HG03378 (cell line): ENCODE data around the gene LPIN2.
"Not testable (repeated sequence)": the region's sequence is repeated elsewhere in the genome, so short reads cannot be mapped to it uniquely, and the experiment has no call there.

Experiments used
- ATAC-seq: cut with Tn5 transposase; IDR thresholded peaks from one replicate; pipeline ENCODE4 v1.9.1; 2021; ENCODE audit warnings: mild to moderate bottlenecking, moderate library complexity; ENCODE audit not compliant: unreplicated experiment

Gene LPIN2

GRCh38 chr18:3008541-3008940, 4.4 kb downstream of the LPIN2 start:
- ATAC-seq = no peak

- no peak for ATAC-seq
Observed at GRCh38 chr18:3007491-3007890, 5.5 kb downstream of the LPIN2 start.

- no peak for ATAC-seq
Observed at GRCh38 chr18:3005462-3005861, 7.5 kb downstream of the LPIN2 start.

GRCh38 chr18:3003766-3004165, 9.2 kb downstream of the LPIN2 start:
- not testable (repeated sequence) for ATAC-seq

- no peak for ATAC-seq
Observed at GRCh38 chr18:3002732-3003131, 10.2 kb downstream of the LPIN2 start.

- ATAC-seq = no peak
Observed at GRCh38 chr18:2998644-2999043, 14.3 kb downstream of the LPIN2 start.

GRCh38 chr18:2997846-2998564, 14.9 kb downstream of the LPIN2 start:
- no peak for ATAC-seq

GRCh38 chr18:2997429-2997828, 15.5 kb downstream of the LPIN2 start:
- ATAC-seq = no peak

GRCh38 chr18:2994603-2995432, 18.1 kb downstream of the LPIN2 start:
- ATAC-seq = peak; percentile 70

- no peak for ATAC-seq
Observed at GRCh38 chr18:2994020-2994589, 18.8 kb downstream of the LPIN2 start.

GRCh38 chr18:2992995-2993877, 19.7 kb downstream of the LPIN2 start:
- ATAC-seq = no peak

- ATAC-seq = no peak
Observed at GRCh38 chr18:2990956-2991640, 21.8 kb downstream of the LPIN2 start.

- ATAC-seq = no peak
Observed at GRCh38 chr18:2987876-2988790, 24.8 kb downstream of the LPIN2 start.

GRCh38 chr18:2986150-2986865, 26.6 kb downstream of the LPIN2 start:
- no peak for ATAC-seq

- peak; percentile 32 for ATAC-seq
Observed at GRCh38 chr18:2985628-2986027, 27.3 kb downstream of the LPIN2 start.

- no peak for ATAC-seq
Observed at GRCh38 chr18:2984703-2985261, 28.2 kb downstream of the LPIN2 start.

- ATAC-seq = no peak
Observed at GRCh38 chr18:2984091-2984490, 28.9 kb downstream of the LPIN2 start.

GRCh38 chr18:2983296-2983695, 29.6 kb downstream of the LPIN2 start:
- no peak for ATAC-seq
